CD4-positive, CD25-positive, alpha-beta regulatory T cell (primary cell): Measurements from ENCODE around the gene ORAI2. TPM values are rescaled to one million over a fixed set of nuclear protein-coding genes. Genes with fewer than 3 reads are reported as not detected.

Experiments used
- ATAC-seq, 2 donors: fragments of 150-1000 bp; cut with Tn5 transposase; one replicate each; pipeline ENCODE4 v1.10.0; 2021; ENCODE audit warnings: low read depth in 2 of 2, moderate number of reproducible peaks in 2 of 2, moderate library complexity in 1 of 2
- DNase-seq, 3 donors: peaks; one replicate each; pipeline versions ENCODE4 v3.0.0 to v3.0.0-alpha.2; 2012 to 2022; ENCODE audit warnings: mixed read lengths in 1 of 3
- H3K27ac ChIP-seq: one replicate; pipeline ENCODE4 v1.7.0; 2013; ENCODE audit warnings: mild to moderate bottlenecking, low read length; ENCODE audit not compliant: insufficient read depth, poor library complexity, severe bottlenecking
- H3K27me3 ChIP-seq: one replicate; pipeline ENCODE4 v1.7.0; 2013; ENCODE audit warnings: low read length; ENCODE audit not compliant: control insufficient read depth, insufficient read depth
- H3K36me3 ChIP-seq: one replicate; pipeline ENCODE4 v1.7.0; 2013; ENCODE audit warnings: mild to moderate bottlenecking, low read length, moderate library complexity; ENCODE audit not compliant: control insufficient read depth, insufficient read depth
- H3K4me1 ChIP-seq: 2 replicates; pipeline ENCODE4 v1.7.0; 2013; ENCODE audit warnings: mild to moderate bottlenecking, low read length; ENCODE audit not compliant: insufficient read depth, control insufficient read depth, poor library complexity, severe bottlenecking
- H3K4me3 ChIP-seq: one replicate; pipeline ENCODE4 v1.7.0; 2013; ENCODE audit warnings: low read depth, mild to moderate bottlenecking, low read length, moderate library complexity
- H3K9me3 ChIP-seq, 2 experiments: 1 replicate in 1 of 2; 2 replicates in 1 of 2; pipeline ENCODE4 v1.7.0; 2013; ENCODE audit warnings: low read length in 2 of 2, mild to moderate bottlenecking in 1 of 2, moderate library complexity in 1 of 2; ENCODE audit not compliant: control insufficient read depth in 2 of 2
- H3K27ac Mint-ChIP-seq, 3 donors: one replicate each; pipeline ENCODE4 v1.8.0; 2020 to 2022; ENCODE audit warnings: mild to moderate bottlenecking in 3 of 3, mixed read lengths in 3 of 3, moderate library complexity in 2 of 3
- H3K27me3 Mint-ChIP-seq: one replicate; pipeline ENCODE4 v1.8.0; 2022; ENCODE audit warnings: mild to moderate bottlenecking, mixed read lengths
- H3K36me3 Mint-ChIP-seq: one replicate; pipeline ENCODE4 v1.8.0; 2020; ENCODE audit warnings: mixed read lengths
- H3K4me1 Mint-ChIP-seq, 4 donors: one replicate each; pipeline ENCODE4 v1.8.0; 2020 to 2022; ENCODE audit warnings: mixed read lengths in 4 of 4, mild to moderate bottlenecking in 1 of 4
- H3K4me3 Mint-ChIP-seq, 4 donors: one replicate each; pipeline ENCODE4 v1.8.0; 2020 to 2022; ENCODE audit warnings: mild to moderate bottlenecking in 4 of 4, mixed read lengths in 4 of 4, moderate library complexity in 3 of 4
- H3K9me3 Mint-ChIP-seq, 7 donors: one replicate each; pipeline ENCODE4 v1.8.0; 2020 to 2022; ENCODE audit warnings: mixed read lengths in 7 of 7, mild to moderate bottlenecking in 3 of 7, moderate library complexity in 2 of 7
- polyA plus RNA-seq, 4 donors: library from polyadenylated mRNA; unstranded; fragments of 300-500 nt; fragmentation: Illumina TruSeq; gene quantifications; one replicate each; pipeline ENCODE4 v1.2.3, GENCODE V29; 2021
- total RNA-seq: library from RNA; stranded (reverse); gene quantifications from one replicate; pipeline ENCODE4 v1.2.3, GENCODE V29; 2022

ORAI2 gene
- total and polyA plus RNA-seq, 5 donors from 2014 or later = 14.6 to 26.6 (median 17.1) TPM

GRCh38 chr7:102456327-102456726 lies 23.0 kb downstream of the ORAI2 start:
- Mint-ChIP-seq H3K4me1 (peaks cover 0 to 5% (median 0%) of the 10 kb centered on the region in 4 donors), H3K36me3 (no peaks in the 10 kb centered on the region), H3K27me3 (no peaks in the 10 kb centered on the region), H3K9me3 (no peaks in the 10 kb centered on the region), H3K27ac (no peak overlapping the region), H3K4me3 (no peak overlapping the region)
- no peak for DNase-seq
- Histone ChIP-seq H3K4me1 (no peaks in the 10 kb centered on the region), H3K36me3 (peaks cover 27% of the 10 kb centered on the region), H3K9me3 (no peaks in the 10 kb centered on the region), H3K4me3 (no peak overlapping the region), H3K27ac (no peak overlapping the region), H3K27me3 (no peaks in the 10 kb centered on the region)
- ATAC-seq = no peak

GRCh38 chr7:102457352-102457924 lies 24.1 kb downstream of the ORAI2 start:
- Mint-ChIP-seq H3K4me3 (no peak overlapping the region), H3K9me3 (no peaks in the 10 kb centered on the region), H3K27ac (no peak overlapping the region), H3K36me3 (no peaks in the 10 kb centered on the region), H3K4me1 (peaks cover 0 to 13% (median 2%) of the 10 kb centered on the region in 4 donors), H3K27me3 (no peaks in the 10 kb centered on the region)
- Histone ChIP-seq H3K9me3 (no peaks in the 10 kb centered on the region), H3K27ac (no peak overlapping the region), H3K27me3 (no peaks in the 10 kb centered on the region), H3K4me1 (no peaks in the 10 kb centered on the region), H3K4me3 (no peak overlapping the region), H3K36me3 (peaks cover 27% of the 10 kb centered on the region)
- ATAC-seq (no peak), DNase-seq (no peak)

GRCh38 chr7:102459221-102459844 lies 26.0 kb downstream of the ORAI2 start:
- H3K4me1 Mint-ChIP-seq = peaks cover 0 to 29% (median 8%) of the 10 kb centered on the region in 4 donors
- no peak overlapping the region for H3K27ac ChIP-seq
- H3K27me3 Mint-ChIP-seq = no peaks in the 10 kb centered on the region
- H3K4me1 ChIP-seq = peaks cover 9% of the 10 kb centered on the region
- no peak overlapping the region for H3K4me3 ChIP-seq
- no peaks in the 10 kb centered on the region for H3K9me3 Mint-ChIP-seq
- no peaks in the 10 kb centered on the region for H3K36me3 Mint-ChIP-seq
- DNase-seq = no peak
- H3K9me3 ChIP-seq = no peaks in the 10 kb centered on the region
- peaks cover 27% of the 10 kb centered on the region for H3K36me3 ChIP-seq
- ATAC-seq = no peak
- H3K27me3 ChIP-seq = no peaks in the 10 kb centered on the region
- no peak overlapping the region for H3K27ac Mint-ChIP-seq
- peak overlapping the region in 1 of 4 donors; percentile 35 for H3K4me3 Mint-ChIP-seq

GRCh38 chr7:102460467-102460866 lies 27.1 kb downstream of the ORAI2 start:
- Mint-ChIP-seq H3K4me1 (peaks cover 0 to 34% (median 8%) of the 10 kb centered on the region in 4 donors), H3K4me3 (peak overlapping the region in 1 of 4 donors; percentile 80), H3K27me3 (no peaks in the 10 kb centered on the region), H3K27ac (peak overlapping the region in 1 of 3 donors; percentile 59), H3K9me3 (no peaks in the 10 kb centered on the region), H3K36me3 (no peaks in the 10 kb centered on the region)
- Histone ChIP-seq H3K27ac (no peak overlapping the region), H3K9me3 (no peaks in the 10 kb centered on the region), H3K27me3 (no peaks in the 10 kb centered on the region), H3K4me1 (peaks cover 17% of the 10 kb centered on the region), H3K4me3 (no peak overlapping the region), H3K36me3 (peaks cover 27% of the 10 kb centered on the region)
- ATAC-seq (no peak), DNase-seq (no peak)

GRCh38 chr7:102463841-102464576 lies 30.6 kb downstream of the ORAI2 start:
- no peaks in the 10 kb centered on the region for H3K36me3 Mint-ChIP-seq
- ATAC-seq (no peak), DNase-seq (no peak)
- H3K4me3 Mint-ChIP-seq = peak overlapping the region; percentile 87 to 96 (median 91)
- peaks cover 0 to 49% (median 13%) of the 10 kb centered on the region in 4 donors for H3K4me1 Mint-ChIP-seq
- peak overlapping the region; percentile 81 to 93 (median 93) for H3K27ac Mint-ChIP-seq
- Histone ChIP-seq H3K27me3 (no peaks in the 10 kb centered on the region), H3K4me1 (peaks cover 24% of the 10 kb centered on the region), H3K4me3 (peak overlapping the region; percentile 82), H3K36me3 (peaks cover 5% of the 10 kb centered on the region), H3K27ac (peak overlapping the region; percentile 67), H3K9me3 (no peaks in the 10 kb centered on the region)
- no peaks in the 10 kb centered on the region for H3K9me3 Mint-ChIP-seq
- H3K27me3 Mint-ChIP-seq = no peaks in the 10 kb centered on the region

- no peaks in the 10 kb centered on the region for H3K36me3 Mint-ChIP-seq
- H3K4me1 ChIP-seq = peaks cover 24% of the 10 kb centered on the region
- DNase-seq = peak; percentile 91 to 95 (median 92)
These were observed 31.4 kb downstream of the ORAI2 start, which contains the start of the genes ALKBH4 and LRWD1 for GRCh38 chr7:102464577-102465280. Gene ALKBH4, minus strand, starts transcription at chr7:102464863. Its CDS starts 27 bp downstream, at chr7:102464836. Gene LRWD1, plus strand, starts transcription at chr7:102464984. Its CDS starts 97 bp downstream, at chr7:102465081.

GRCh38 chr7:102466097-102466496 lies 32.7 kb downstream of the ORAI2 start:
- ATAC-seq (no peak), DNase-seq (no peak)
- H3K36me3 ChIP-seq = no peaks in the 10 kb centered on the region
- H3K9me3 ChIP-seq = no peaks in the 10 kb centered on the region
- peak overlapping the region in 1 of 3 donors; percentile 47 for H3K27ac Mint-ChIP-seq
- H3K27me3 Mint-ChIP-seq = no peaks in the 10 kb centered on the region
- no peaks in the 10 kb centered on the region for H3K9me3 Mint-ChIP-seq
- H3K4me3 Mint-ChIP-seq = peak overlapping the region; percentile 87 to 96 (median 91)
- no peak overlapping the region for H3K4me3 ChIP-seq
- no peak overlapping the region for H3K27ac ChIP-seq
- no peaks in the 10 kb centered on the region for H3K27me3 ChIP-seq
- H3K4me1 Mint-ChIP-seq = peaks cover 0 to 44% (median 13%) of the 10 kb centered on the region in 4 donors
- peaks cover 24% of the 10 kb centered on the region for H3K4me1 ChIP-seq
- H3K36me3 Mint-ChIP-seq = no peaks in the 10 kb centered on the region

More at GRCh38 chr7:102464577-102465280, 31.4 kb downstream of the ORAI2 start, which contains the start of the genes ALKBH4 and LRWD1:
- H3K4me1 Mint-ChIP-seq = peaks cover 0 to 49% (median 13%) of the 10 kb centered on the region in 4 donors
- peak; percentile 97 to 98 for ATAC-seq
- H3K27ac Mint-ChIP-seq = peak within 1 kb of the TSS; percentile 81 to 93 (median 93)
- Histone ChIP-seq H3K27me3 (no peaks in the 10 kb centered on the region), H3K4me3 (peak within 1 kb of the TSS; percentile 82), H3K27ac (peak within 1 kb of the TSS; percentile 67), H3K36me3 (no peaks in the 10 kb centered on the region), H3K9me3 (no peaks in the 10 kb centered on the region)
- H3K27me3 Mint-ChIP-seq = no peaks in the 10 kb centered on the region
- no peaks in the 10 kb centered on the region for H3K9me3 Mint-ChIP-seq
- H3K4me3 Mint-ChIP-seq = peak within 1 kb of the TSS; percentile 87 to 96 (median 91)
